NT2/D1 (cell line): ENCODE results near the gene RCN2.

Source experiments
- DNase-seq: peaks from one replicate; pipeline ENCODE4 v3.0.0-alpha.2; 2011; ENCODE audit warnings: low read depth, low spot score
- H3K27me3 ChIP-seq: 2 replicates; pipeline ENCODE4 v1.6.0; 2011; ENCODE audit warnings: mild to moderate bottlenecking; ENCODE audit not compliant: insufficient read length, insufficient read depth
- H3K36me3 ChIP-seq: 2 replicates; pipeline ENCODE4 v1.6.1; 2011; ENCODE audit warnings: mild to moderate bottlenecking, low read length, mixed read lengths; ENCODE audit not compliant: insufficient read depth, insufficient read length
- H3K4me1 ChIP-seq: 2 replicates; pipeline ENCODE4 v1.5.1; 2011; ENCODE audit not compliant: insufficient read depth, insufficient read length
- H3K4me3 ChIP-seq: 2 replicates; pipeline ENCODE4 v1.5.1; 2011; ENCODE audit warnings: low read depth; ENCODE audit not compliant: insufficient read length
- H3K9ac ChIP-seq: 2 replicates; pipeline ENCODE4 v1.6.0; 2011; ENCODE audit warnings: low read depth; ENCODE audit not compliant: insufficient read length
- H3K9me3 ChIP-seq: 2 replicates; pipeline ENCODE4 v1.5.1; 2011; ENCODE audit warnings: mild to moderate bottlenecking, low read length; ENCODE audit not compliant: insufficient read depth
- SUZ12 ChIP-seq: IDR thresholded peaks from 2 replicates; pipeline ENCODE4 v1.6.1; 2011; ENCODE audit not compliant: insufficient read length, insufficient read depth; ENCODE audit errors: extremely low read depth
- YY1 ChIP-seq: IDR thresholded peaks from 2 replicates; pipeline ENCODE4 v1.6.1; 2011; ENCODE audit not compliant: insufficient read length, insufficient read depth
- ZNF274 ChIP-seq: IDR thresholded peaks from 2 replicates; pipeline ENCODE4 v1.6.1; 2011; ENCODE audit warnings: mild to moderate bottlenecking, low read depth, low read length

Gene RCN2

GRCh38 chr15:76994001-76994400, 62.5 kb downstream of the RCN2 start:
- H3K36me3 ChIP-seq, result no peaks in the 10 kb centered on the region
- peaks cover 20% of the 10 kb centered on the region for H3K4me1 ChIP-seq
- H3K4me3 ChIP-seq, result no peak overlapping the region
- no peak overlapping the region for H3K9ac ChIP-seq
- H3K9me3 ChIP-seq, result no peaks in the 10 kb centered on the region
- no peaks in the 10 kb centered on the region for H3K27me3 ChIP-seq
- no peak for TF ChIP-seq YY1
- TF ChIP-seq SUZ12, result no peak
- DNase-seq, result no peak

- Histone ChIP-seq H3K4me3 (no peak overlapping the region), H3K4me1 (peaks cover 18% of the 10 kb centered on the region), H3K9me3 (no peaks in the 10 kb centered on the region), H3K9ac (no peak overlapping the region), H3K27me3 (no peaks in the 10 kb centered on the region), H3K36me3 (no peaks in the 10 kb centered on the region)
- TF ChIP-seq SUZ12 (no peak), ZNF274 (no peak), YY1 (no peak)
- DNase-seq, result no peak
Measured at GRCh38 chr15:76994496-76994895, 62.9 kb downstream of the RCN2 start.

GRCh38 chr15:76994971-76995945, 63.7 kb downstream of the RCN2 start, which contains the start of gene PSTPIP1:
Gene PSTPIP1 (plus strand): TSS chr15:76995126. CDS start chr15:76995574, 448 bp downstream.
- TF ChIP-seq SUZ12, result no peak
- TF ChIP-seq ZNF274, result no peak
- no peak for TF ChIP-seq YY1
- no peak within 1 kb of the TSS for H3K9ac ChIP-seq
- H3K36me3 ChIP-seq, result no peaks in the 10 kb centered on the region
- H3K4me1 ChIP-seq, result peaks cover 18% of the 10 kb centered on the region
- no peaks in the 10 kb centered on the region for H3K27me3 ChIP-seq
- H3K9me3 ChIP-seq, result no peaks in the 10 kb centered on the region
- no peak for DNase-seq
- H3K4me3 ChIP-seq, result no peak within 1 kb of the TSS

GRCh38 chr15:76996076-76996525, 64.6 kb downstream of the RCN2 start:
- DNase-seq, result no peak
- no peaks in the 10 kb centered on the region for H3K36me3 ChIP-seq
- peaks cover 18% of the 10 kb centered on the region for H3K4me1 ChIP-seq
- H3K9ac ChIP-seq, result no peak overlapping the region
- TF ChIP-seq ZNF274 (no peak), SUZ12 (no peak), YY1 (no peak)
- H3K27me3 ChIP-seq, result no peaks in the 10 kb centered on the region
- no peak overlapping the region for H3K4me3 ChIP-seq
- no peaks in the 10 kb centered on the region for H3K9me3 ChIP-seq

GRCh38 chr15:76996526-76997401, 65.2 kb downstream of the RCN2 start:
- DNase-seq, result no peak

GRCh38 chr15:76998663-76999285, 67.2 kb downstream of the RCN2 start:
- no peaks in the 10 kb centered on the region for H3K27me3 ChIP-seq
- no peaks in the 10 kb centered on the region for H3K9me3 ChIP-seq
- no peak overlapping the region for H3K9ac ChIP-seq
- no peak for DNase-seq
- peaks cover 18% of the 10 kb centered on the region for H3K4me1 ChIP-seq
- no peaks in the 10 kb centered on the region for H3K36me3 ChIP-seq
- TF ChIP-seq SUZ12 (no peak), ZNF274 (no peak), YY1 (no peak)
- no peak overlapping the region for H3K4me3 ChIP-seq

More at GRCh38 chr15:76996526-76997401, 65.2 kb downstream of the RCN2 start:
- Histone ChIP-seq H3K9ac (no peak overlapping the region), H3K36me3 (no peaks in the 10 kb centered on the region), H3K9me3 (no peaks in the 10 kb centered on the region), H3K4me1 (peaks cover 18% of the 10 kb centered on the region), H3K4me3 (no peak overlapping the region), H3K27me3 (no peaks in the 10 kb centered on the region)
- TF ChIP-seq YY1, result no peak
- TF ChIP-seq SUZ12, result no peak
- no peak for TF ChIP-seq ZNF274
